GM19099 (cell line): ENCODE measurements around the gene PTPN9.

ENCODE experiments used
- POLR2A ChIP-seq: IDR thresholded peaks from 3 replicates; pipeline ENCODE4 v1.6.1; 2011; ENCODE audit warnings: low read depth; ENCODE audit not compliant: insufficient read length; ENCODE audit errors: extremely low read depth

PTPN9 gene

GRCh38 chr15:75468913-75469598 lies 110.1 kb downstream of the PTPN9 start:
- no peak for TF ChIP-seq POLR2A

GRCh38 chr15:75460646-75461045 lies 118.5 kb downstream of the PTPN9 start:
- no peak for TF ChIP-seq POLR2A

GRCh38 chr15:75459581-75459980 lies 119.5 kb downstream of the PTPN9 start:
- no peak for TF ChIP-seq POLR2A

GRCh38 chr15:75456710-75457109 lies 122.4 kb downstream of the PTPN9 start:
- no peak for TF ChIP-seq POLR2A

GRCh38 chr15:75455982-75456531 lies 123.1 kb downstream of the PTPN9 start:
- TF ChIP-seq POLR2A, result no peak

DNA sequence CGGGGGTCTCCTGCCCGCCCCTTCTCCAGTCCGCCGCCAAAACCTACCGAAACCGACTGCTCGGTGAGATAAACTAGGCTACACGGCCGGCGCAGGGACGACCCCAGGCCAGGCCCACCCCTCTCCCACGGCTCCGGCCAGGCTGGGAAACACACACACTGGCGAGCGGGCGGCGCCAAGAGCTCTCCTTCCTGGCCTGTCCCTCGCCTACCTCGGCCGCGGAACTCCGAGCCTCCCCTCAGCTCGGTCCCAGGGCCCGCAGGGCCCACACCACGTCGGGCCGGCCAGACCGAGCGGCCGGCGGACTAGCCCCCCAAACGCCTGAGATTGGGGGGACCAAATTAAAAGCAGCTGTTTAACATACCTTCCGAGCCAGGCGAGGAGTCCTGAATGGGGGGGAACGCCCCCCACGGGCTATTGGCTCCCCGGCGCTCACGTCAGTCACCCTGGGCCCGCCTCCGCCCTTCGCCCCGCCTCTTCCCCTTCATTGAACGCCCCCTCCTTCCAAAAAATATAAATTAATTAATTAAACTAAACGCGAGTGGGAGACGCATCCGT lies 123.6 kb downstream of the PTPN9 start:
- peak; percentile 34 for TF ChIP-seq POLR2A

GRCh38 chr15:75454471-75455378 lies 124.4 kb downstream of the PTPN9 start:
- no peak for TF ChIP-seq POLR2A

GRCh38 chr15:75453703-75454470 lies 125.2 kb downstream of the PTPN9 start:
- TF ChIP-seq POLR2A, result peak; percentile 55

- TF ChIP-seq POLR2A, result no peak
These were observed 126.0 kb downstream of the PTPN9 start for GRCh38 chr15:75452865-75453702.

GRCh38 chr15:75452364-75452864 lies 126.7 kb downstream of the PTPN9 start:
- no peak for TF ChIP-seq POLR2A

GRCh38 chr15:75451674-75452363 lies 127.3 kb downstream of the PTPN9 start, which contains the start of gene SIN3A:
SIN3A (minus strand) TSS chr15:75451690; CDS start chr15:75430375, 21,315 bp downstream.
- TF ChIP-seq POLR2A, result peak; percentile 43

GRCh38 chr15:75451202-75451673 lies 127.9 kb downstream of the PTPN9 start:
- TF ChIP-seq POLR2A, result peak; percentile 27
